WTC11 (cell line): ENCODE results near the gene NETO1. TPM values are rescaled to one million over a fixed set of nuclear protein-coding genes. Genes with fewer than 3 reads are reported as not detected.

Experiments
- ATAC-seq: fragments of 200-7000 bp; cut with Tn5 transposase; 2 replicates; pipeline ENCODE4 v1.10.0; 2021; ENCODE audit warnings: mild to moderate bottlenecking, moderate library complexity
- CTCF ChIA-PET: fragments of 300-600 bp; sonication (Branson Sonifier 250); formaldehyde crosslinking; loops from one replicate; lab custom pipeline; 2021; ENCODE audit warnings: antibody characterized with exemption; lab: Charles Lee
- POLR2A ChIA-PET: fragments of 350-600 bp; sonication (Branson Sonifier 250); formaldehyde crosslinking; loops from one replicate; lab custom pipeline; 2021; ENCODE audit warnings: antibody characterized with exemption; lab: Charles Lee
- DNase-seq: peaks from one replicate; pipeline ENCODE4 v3.0.0; 2021; ENCODE audit warnings: low spot score
- H3K27ac Mint-ChIP-seq: 2 replicates; pipeline ENCODE4 v1.8.0; 2021; ENCODE audit warnings: mixed read lengths
- H3K27me3 Mint-ChIP-seq: 2 replicates; pipeline ENCODE4 v1.8.0; 2021; ENCODE audit warnings: low read depth, mild to moderate bottlenecking, moderate library complexity, mixed read lengths
- H3K36me3 Mint-ChIP-seq: 2 replicates; pipeline ENCODE4 v1.8.0; 2021; ENCODE audit warnings: mixed read lengths
- H3K4me1 Mint-ChIP-seq: 2 replicates; pipeline ENCODE4 v1.8.0; 2022; ENCODE audit warnings: mixed read lengths
- H3K4me3 Mint-ChIP-seq: 2 replicates; pipeline ENCODE4 v1.8.0; 2021; ENCODE audit warnings: mild to moderate bottlenecking, moderate library complexity, mixed read lengths
- H3K9me3 Mint-ChIP-seq: 2 replicates; pipeline ENCODE4 v1.8.0; 2021; ENCODE audit warnings: mixed read lengths
- AFF4 ChIP-seq: sonication (generic); formaldehyde crosslinking; IDR thresholded peaks from 2 replicates; pipeline ENCODE4 v1.8.1; 2023; ENCODE audit warnings: mild to moderate bottlenecking, missing genetic modification reagents, borderline replicate concordance
- AR ChIP-seq: fragments of 250-450 bp; sonication (Bioruptor Pico); IDR thresholded peaks from 2 replicates; pipeline ENCODE4 v1.9.0; 2021; ENCODE audit warnings: mild to moderate bottlenecking
- ATF6 ChIP-seq: sonication (generic); formaldehyde crosslinking; IDR thresholded peaks from 2 replicates; pipeline ENCODE4 v1.8.1; 2023; ENCODE audit warnings: mild to moderate bottlenecking, missing genetic modification reagents
- CBFB ChIP-seq: sonication (generic); formaldehyde crosslinking; IDR thresholded peaks from 2 replicates; pipeline ENCODE4 v1.8.1; 2022; ENCODE audit warnings: mild to moderate bottlenecking, low read depth, missing genetic modification reagents
- E2F4 ChIP-seq: sonication (generic); formaldehyde crosslinking; IDR thresholded peaks from 2 replicates; pipeline ENCODE4 v1.8.1; 2022; ENCODE audit warnings: low read depth, mild to moderate bottlenecking, moderate library complexity, missing genetic modification reagents, borderline replicate concordance
- ERG ChIP-seq: fragments of 250-450 bp; sonication (Bioruptor Pico); IDR thresholded peaks from 2 replicates; pipeline ENCODE4 v1.8.0; 2021; ENCODE audit warnings: mild to moderate bottlenecking
- GABPB1 ChIP-seq: sonication (generic); formaldehyde crosslinking; IDR thresholded peaks from 2 replicates; pipeline ENCODE4 v1.8.1; 2023; ENCODE audit warnings: mild to moderate bottlenecking, missing genetic modification reagents
- HMGXB4 ChIP-seq: sonication (generic); formaldehyde crosslinking; IDR thresholded peaks from 2 replicates; pipeline ENCODE4 v1.8.1; 2023; ENCODE audit warnings: mild to moderate bottlenecking, moderate library complexity, missing genetic modification reagents
- MLX ChIP-seq: sonication (generic); formaldehyde crosslinking; IDR thresholded peaks from 2 replicates; pipeline ENCODE4 v1.8.1; 2023; ENCODE audit warnings: mild to moderate bottlenecking, missing genetic modification reagents, moderate library complexity
- MYBL2 ChIP-seq: sonication (generic); formaldehyde crosslinking; IDR thresholded peaks from 2 replicates; pipeline ENCODE4 v1.8.1; 2023; ENCODE audit warnings: mild to moderate bottlenecking, moderate library complexity, missing genetic modification reagents
- NR2C2 ChIP-seq: sonication (generic); formaldehyde crosslinking; IDR thresholded peaks from 2 replicates; pipeline ENCODE4 v1.8.0; 2022; ENCODE audit warnings: mild to moderate bottlenecking, missing genetic modification reagents
- NR3C1 ChIP-seq: sonication (generic); formaldehyde crosslinking; conservative IDR thresholded peaks from 2 replicates; pipeline ENCODE4 v1.8.1; 2023; ENCODE audit warnings: low read depth, mild to moderate bottlenecking, missing genetic modification reagents
- RORB ChIP-seq: fragments of 250-450 bp; sonication (Bioruptor Pico); IDR thresholded peaks from 2 replicates; pipeline ENCODE4 v1.9.0; 2021; ENCODE audit warnings: mild to moderate bottlenecking
- SMAD4 ChIP-seq: sonication (generic); formaldehyde crosslinking; IDR thresholded peaks from 2 replicates; pipeline ENCODE4 v1.8.0; 2022; ENCODE audit warnings: mild to moderate bottlenecking, missing genetic modification reagents
- TEAD4 ChIP-seq: sonication (generic); formaldehyde crosslinking; IDR thresholded peaks from 2 replicates; pipeline ENCODE4 v1.8.0; 2022; ENCODE audit warnings: mild to moderate bottlenecking, missing genetic modification reagents
- TP53 ChIP-seq: sonication (generic); formaldehyde crosslinking; IDR thresholded peaks from 2 replicates; pipeline ENCODE4 v1.8.1; 2023; ENCODE audit warnings: mild to moderate bottlenecking, missing genetic modification reagents
- ZNF281 ChIP-seq: sonication (generic); formaldehyde crosslinking; IDR thresholded peaks from 2 replicates; pipeline ENCODE4 v1.8.0; 2023; ENCODE audit warnings: mild to moderate bottlenecking, missing genetic modification reagents
- ZNF317 ChIP-seq: sonication (generic); formaldehyde crosslinking; IDR thresholded peaks from 2 replicates; pipeline ENCODE4 v1.8.1; 2023; ENCODE audit warnings: low read depth, mild to moderate bottlenecking, moderate library complexity, missing genetic modification reagents, borderline replicate concordance
- ZNF671 ChIP-seq: fragments of 250-450 bp; sonication (Bioruptor Pico); IDR thresholded peaks from 2 replicates; pipeline ENCODE4 v1.8.0; 2021; ENCODE audit warnings: mild to moderate bottlenecking
- total RNA-seq: library from RNA; stranded (reverse); gene quantifications from 3 replicates; pipeline ENCODE4 v1.2.3, GENCODE V29; 2021

The NETO1 gene
- total RNA-seq, 1 experiment from 2014 or later, result 33.1 TPM

- TF ChIP-seq AFF4 (no peak), AR (CRISPR knock-in tag) (no peak), SMAD4 (no peak), ZNF317 (CRISPR knock-in tag) (no peak), HMGXB4 (CRISPR knock-in tag) (no peak), GABPB1 (CRISPR knock-in tag) (no peak), TEAD4 (CRISPR knock-in tag) (no peak), MYBL2 (CRISPR knock-in tag) (no peak)
These were observed 18.1 kb downstream of the NETO1 start (continued) for GRCh38 chr18:72849671-72850070.

GRCh38 chr18:72848503-72849237 lies 19.1 kb downstream of the NETO1 start:
- Mint-ChIP-seq H3K9me3 (peaks cover 24% of the 10 kb centered on the region), H3K4me3 (no peak overlapping the region), H3K36me3 (peaks cover 29% of the 10 kb centered on the region), H3K27ac (peak overlapping the region; percentile 53), H3K4me1 (peaks cover 27% of the 10 kb centered on the region), H3K27me3 (no peaks in the 10 kb centered on the region)
- ChIA-PET POLR2A (interaction anchor here (0.7 kb wide), 1 partner anchor 1289 kb away, joined by 3 read pairs; no protein-coding TSS in a partner anchor), CTCF (no interaction called here)
- TF ChIP-seq MLX (CRISPR knock-in tag) (no peak), ERG (no peak), CBFB (CRISPR knock-in tag) (no peak), NR2C2 (no peak), NR3C1 (CRISPR knock-in tag) (no peak), ZNF281 (CRISPR knock-in tag) (no peak), TP53 (CRISPR knock-in tag) (no peak), E2F4 (CRISPR knock-in tag) (no peak), GABPB1 (CRISPR knock-in tag) (no peak), RORB (no peak), ATF6 (CRISPR knock-in tag) (no peak), ZNF671 (no peak)
- peak; percentile 72 for ATAC-seq
- DNase-seq, result no peak
